Mesothelial cell of epicardium (in vitro differentiated cells): ENCODE measurements around the gene MAPK14. TPM values are rescaled to one million over a fixed set of nuclear protein-coding genes. Genes with fewer than 3 reads are reported as not detected.
"Not testable (repeated sequence)": the region's sequence is repeated elsewhere in the genome, so short reads cannot be mapped to it uniquely, and the experiment has no call there.

Experiments used
- DNase-seq, 2 experiments: peaks; one replicate each; pipeline ENCODE4 v3.0.0; 2021; ENCODE audit warnings: low spot score in 2 of 2; ENCODE audit not compliant: unreplicated experiment in 2 of 2
- H3K27ac Mint-ChIP-seq: 2 replicates; pipeline ENCODE4 v1.8.0; 2021; ENCODE audit warnings: mixed read lengths
- H3K27me3 Mint-ChIP-seq: 2 replicates; pipeline ENCODE4 v1.8.0; 2021; ENCODE audit warnings: low read depth, mixed read lengths
- H3K36me3 Mint-ChIP-seq: 2 replicates; pipeline ENCODE4 v1.8.0; 2021; ENCODE audit warnings: mixed read lengths
- H3K4me1 Mint-ChIP-seq: 2 replicates; pipeline ENCODE4 v1.8.0; 2021; ENCODE audit warnings: mixed read lengths
- H3K4me3 Mint-ChIP-seq: 2 replicates; pipeline ENCODE4 v1.8.0; 2021; ENCODE audit warnings: mild to moderate bottlenecking, moderate library complexity, mixed read lengths
- H3K9me3 Mint-ChIP-seq: 2 replicates; pipeline ENCODE4 v1.8.0; 2021; ENCODE audit warnings: mixed read lengths
- CTCF ChIP-seq: fragments of 200-600 bp; sonication (generic); IDR thresholded peaks from one replicate; pipeline ENCODE4 v1.5.0; 2021; ENCODE audit warnings: antibody characterized with exemption; ENCODE audit not compliant: unreplicated experiment
- total RNA-seq: library from RNA; stranded (reverse); gene quantifications from 3 replicates; pipeline ENCODE4 v1.2.1, GENCODE V29; 2021

MAPK14 gene
- total RNA-seq, 1 donor from 2014 or later: 54.8 TPM

GRCh38 chr6:36128073-36128472 lies 100.5 kb downstream of the MAPK14 start:
- Mint-ChIP-seq H3K4me1 (peaks cover 27% of the 10 kb centered on the region), H3K27me3 (peaks cover 4% of the 10 kb centered on the region), H3K27ac (no peak overlapping the region), H3K4me3 (no peak overlapping the region), H3K36me3 (no peaks in the 10 kb centered on the region), H3K9me3 (no peaks in the 10 kb centered on the region)
- TF ChIP-seq CTCF: no peak
- DNase-seq: no peak

GRCh38 chr6:36128793-36129192 lies 101.2 kb downstream of the MAPK14 start:
- H3K36me3 Mint-ChIP-seq: no peaks in the 10 kb centered on the region
- no peaks in the 10 kb centered on the region for H3K9me3 Mint-ChIP-seq
- H3K27me3 Mint-ChIP-seq: peaks cover 4% of the 10 kb centered on the region
- H3K4me1 Mint-ChIP-seq: peaks cover 33% of the 10 kb centered on the region
- no peak for DNase-seq
- no peak overlapping the region for H3K4me3 Mint-ChIP-seq
- no peak for TF ChIP-seq CTCF
- no peak overlapping the region for H3K27ac Mint-ChIP-seq

GRCh38 chr6:36129334-36129733 lies 101.7 kb downstream of the MAPK14 start:
- DNase-seq, H3K36me3 Mint-ChIP-seq, H3K27ac Mint-ChIP-seq, H3K9me3 Mint-ChIP-seq, H3K4me3 Mint-ChIP-seq, H3K27me3 Mint-ChIP-seq: not testable (repeated sequence)
- peaks cover 33% of the 10 kb centered on the region for H3K4me1 Mint-ChIP-seq

- no peak for TF ChIP-seq CTCF
- peaks cover 33% of the 10 kb centered on the region for H3K4me1 Mint-ChIP-seq
- H3K27ac Mint-ChIP-seq: peak within 1 kb of the TSS; percentile 83
- DNase-seq: no peak
- peak within 1 kb of the TSS; percentile 65 for H3K4me3 Mint-ChIP-seq
- H3K9me3 Mint-ChIP-seq: no peaks in the 10 kb centered on the region
- peaks cover 4% of the 10 kb centered on the region for H3K27me3 Mint-ChIP-seq
- no peaks in the 10 kb centered on the region for H3K36me3 Mint-ChIP-seq
Measured at GRCh38 chr6:36129941-36130666, 102.5 kb downstream of the MAPK14 start, which contains the start of gene MAPK13. TSS of gene MAPK13 (plus strand) at chr6:36130513. CDS start at chr6:36130583, 70 bp downstream.

DNA sequence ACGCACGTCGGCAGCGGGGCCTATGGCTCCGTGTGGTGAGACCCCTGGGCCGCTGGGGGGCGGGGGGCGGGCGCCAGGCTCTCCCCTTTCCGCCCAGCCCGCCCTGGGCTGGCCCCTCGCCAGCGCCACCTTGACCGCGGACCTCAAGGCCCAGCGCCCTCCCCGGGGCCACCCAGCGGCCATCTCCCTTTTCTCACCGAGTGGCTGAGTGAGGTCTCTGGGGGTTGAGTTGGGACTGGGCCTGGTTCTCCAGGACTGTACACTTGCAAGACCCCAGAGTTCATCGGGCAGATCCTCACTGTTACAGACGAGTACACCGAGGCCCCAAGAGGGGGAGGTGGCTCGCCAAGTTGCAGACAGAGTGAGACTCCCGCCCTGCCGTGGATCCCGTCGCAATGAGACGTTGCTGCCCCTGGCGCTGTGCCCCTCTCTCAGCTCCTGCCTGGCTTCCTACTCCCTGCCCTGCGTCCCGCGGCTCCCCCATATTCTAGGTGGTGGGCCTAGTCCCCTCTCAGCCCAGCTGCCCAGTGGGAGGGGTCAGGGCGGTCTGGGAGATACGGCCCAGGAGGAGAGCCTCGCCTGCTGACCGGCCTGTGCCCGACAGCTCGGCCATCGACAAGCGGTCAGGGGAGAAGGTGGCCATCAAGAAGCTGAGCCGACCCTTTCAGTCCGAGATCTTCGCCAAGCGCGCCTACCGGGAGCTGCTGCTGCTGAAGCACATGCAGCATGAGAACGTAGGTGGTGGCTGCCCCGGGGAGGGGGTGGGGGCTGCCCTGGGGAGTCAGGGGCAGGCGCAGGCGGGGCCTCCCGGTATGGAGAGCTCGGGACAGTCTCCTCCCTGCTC lies 103.3 kb downstream of the MAPK14 start:
- peak overlapping the region; percentile 63 for H3K4me3 Mint-ChIP-seq
- H3K9me3 Mint-ChIP-seq: no peaks in the 10 kb centered on the region
- H3K27ac Mint-ChIP-seq: peak overlapping the region; percentile 83
- DNase-seq: peak in 1 of 2 experiments; percentile 47
- peaks cover 33% of the 10 kb centered on the region for H3K4me1 Mint-ChIP-seq
- TF ChIP-seq CTCF: peak; percentile 17
- H3K36me3 Mint-ChIP-seq: peaks cover 1% of the 10 kb centered on the region
- H3K27me3 Mint-ChIP-seq: peaks cover 4% of the 10 kb centered on the region
